ENCODE measurements around the gene GSG1L. TPM values are rescaled to one million over a fixed set of nuclear protein-coding genes. Genes with fewer than 3 reads are reported as not detected.

The GSG1L gene
- total RNA-seq, 1 experiment from 2014 or later: not detected

GRCh38 chr16:27922433-27922832, 141.1 kb downstream of the GSG1L start:
- Histone ChIP-seq H3K4me2 (no peak overlapping the region), H3K4me3 (no peak overlapping the region), H3K36me3 (ENCODE audit: low read depth) (no peaks in the 10 kb centered on the region), H3K27ac (no peak overlapping the region), H4K20me1 (ENCODE audit: insufficient read depth) (no peaks in the 10 kb centered on the region), H2AFZ (no peak overlapping the region), H3K9me3 (ENCODE audit: insufficient read depth, low read depth) (no peaks in the 10 kb centered on the region), H3K79me2 (ENCODE audit: low read depth) (no peaks in the 10 kb centered on the region), H3F3A (ENCODE audit: insufficient read depth, low read depth) (no peaks in the 10 kb centered on the region), H3K27me3 (ENCODE audit: insufficient read depth, low read depth) (peaks cover 87% of the 10 kb centered on the region), H3K4me1 (replicated peaks; ENCODE audit: insufficient read depth) (no peaks in the 10 kb centered on the region), H3K9me2 (ENCODE audit: insufficient read depth) (no peaks in the 10 kb centered on the region)
- ChIA-PET CTCF (no interaction called here), POLR2A (ENCODE audit: unreplicated experiment) (no interaction called here)
- DNase-seq: peak in 1 of 2 experiments; percentile 33
- no TSS peak for BruUV-seq (replicated peaks)
- no peak for TF ChIP-seq CTCF (conservative IDR thresholded peaks at IDR 0.05)
- TF ChIP-seq EZH2 (IDR thresholded peaks at IDR 0.05; ENCODE audit: low read depth): no peak
- intact Hi-C loops (cut with micrococcal nuclease; ENCODE audit: unreplicated experiment): no loop called here

GRCh38 chr16:27921134-27921533, 142.4 kb downstream of the GSG1L start:
- no peaks in the 10 kb centered on the region for H3F3A ChIP-seq (ENCODE audit: insufficient read depth, low read depth)
- BruUV-seq (replicated peaks): no TSS peak
- no peak for TF ChIP-seq CTCF (conservative IDR thresholded peaks at IDR 0.05)
- no peak for TF ChIP-seq EZH2 (IDR thresholded peaks at IDR 0.05; ENCODE audit: low read depth)
- H3K27ac ChIP-seq: no peak overlapping the region
- H2AFZ ChIP-seq: no peak overlapping the region
- H3K36me3 ChIP-seq (ENCODE audit: low read depth): no peaks in the 10 kb centered on the region
- intact Hi-C loops (cut with micrococcal nuclease; ENCODE audit: unreplicated experiment): no loop called here
- no peak overlapping the region for H3K4me2 ChIP-seq
- H4K20me1 ChIP-seq (ENCODE audit: insufficient read depth): no peaks in the 10 kb centered on the region
- H3K4me1 ChIP-seq (replicated peaks; ENCODE audit: insufficient read depth): no peaks in the 10 kb centered on the region
- CTCF ChIA-PET: no interaction called here
- POLR2A ChIA-PET (ENCODE audit: unreplicated experiment): no interaction called here
- peaks cover 85% of the 10 kb centered on the region for H3K27me3 ChIP-seq (ENCODE audit: insufficient read depth, low read depth)
- DNase-seq: peak in 1 of 2 experiments; percentile 4
- no peaks in the 10 kb centered on the region for H3K9me3 ChIP-seq (ENCODE audit: insufficient read depth, low read depth)
- H3K9me2 ChIP-seq (ENCODE audit: insufficient read depth): no peaks in the 10 kb centered on the region
- H3K4me3 ChIP-seq: no peak overlapping the region
- no peaks in the 10 kb centered on the region for H3K79me2 ChIP-seq (ENCODE audit: low read depth)

GRCh38 chr16:27920391-27920891, 143.1 kb downstream of the GSG1L start:
- Histone ChIP-seq H3K9me3 (ENCODE audit: insufficient read depth, low read depth) (no peaks in the 10 kb centered on the region), H3K4me3 (no peak overlapping the region), H3K27me3 (ENCODE audit: insufficient read depth, low read depth) (peaks cover 83% of the 10 kb centered on the region), H3K9me2 (ENCODE audit: insufficient read depth) (no peaks in the 10 kb centered on the region), H2AFZ (no peak overlapping the region), H3K36me3 (ENCODE audit: low read depth) (no peaks in the 10 kb centered on the region), H3K4me1 (replicated peaks; ENCODE audit: insufficient read depth) (no peaks in the 10 kb centered on the region), H3K79me2 (ENCODE audit: low read depth) (no peaks in the 10 kb centered on the region), H3F3A (ENCODE audit: insufficient read depth, low read depth) (no peaks in the 10 kb centered on the region), H3K27ac (no peak overlapping the region), H3K4me2 (no peak overlapping the region), H4K20me1 (ENCODE audit: insufficient read depth) (no peaks in the 10 kb centered on the region)
- BruUV-seq (replicated peaks): no TSS peak
- ChIA-PET CTCF (no interaction called here), POLR2A (ENCODE audit: unreplicated experiment) (no interaction called here)
- intact Hi-C loops (cut with micrococcal nuclease; ENCODE audit: unreplicated experiment): no loop called here
- TF ChIP-seq CTCF (conservative IDR thresholded peaks at IDR 0.05) (peak; percentile 60), EZH2 (IDR thresholded peaks at IDR 0.05; ENCODE audit: low read depth) (no peak)
- peak; percentile 18 to 30 for DNase-seq

Measured in PC-9 (cell line).